ENCODE data around the gene KRTAP10-11. TPM values are rescaled to one million over a fixed set of nuclear protein-coding genes. Genes with fewer than 3 reads are reported as not detected.

The KRTAP10-11 gene
- total and polyA plus RNA-seq, 8 donors = not detected

DNA sequence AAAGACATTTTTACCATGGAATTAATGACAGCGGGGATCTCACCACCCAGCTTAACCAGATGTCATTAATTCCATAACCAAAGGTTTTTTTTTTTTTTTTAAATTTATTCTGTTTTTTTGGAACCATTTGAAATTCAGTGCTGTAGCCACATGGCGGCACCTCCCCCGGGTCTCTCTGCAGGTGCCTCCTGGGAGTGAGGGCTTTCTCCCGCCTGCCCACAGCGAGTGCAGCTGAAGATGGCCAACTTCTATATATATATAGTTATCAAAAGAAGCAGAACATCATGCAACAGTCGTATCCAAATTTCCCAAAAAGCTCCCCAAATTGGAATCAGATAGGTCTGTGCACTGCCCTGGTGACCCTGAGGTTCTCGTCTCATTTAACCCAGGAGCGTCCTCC, 30.7 kb upstream of the KRTAP10-11 start:
- Histone ChIP-seq H3K36me3 (no peaks in the 10 kb centered on the region), H3K27ac (no peak overlapping the region), H3K9me3 (peaks cover under 1 to 21% (median 14%) of the 10 kb centered on the region in 4 donors), H3K27me3 (peaks cover 0 to 49% (median 0%) of the 10 kb centered on the region in 3 donors), H3K4me3 (no peak overlapping the region), H3K4me1 (no peaks in the 10 kb centered on the region)
- DNase-seq = no peak
- intact Hi-C loops (cut with DNase I; ENCODE audit: low total_unique reads) = no loop called here
- WGBS, 5 donors = 70 to 83% (median 79%) methylated on average over 8 of the region's 8 CpGs
- TF ChIP-seq POLR2AphosphoS5 (IDR thresholded peaks at IDR 0.05) (no peak), EP300 (IDR thresholded peaks at IDR 0.05) (no peak), POLR2A (IDR thresholded peaks at IDR 0.05) (no peak)
- TF ChIP-seq, protein P1, sequence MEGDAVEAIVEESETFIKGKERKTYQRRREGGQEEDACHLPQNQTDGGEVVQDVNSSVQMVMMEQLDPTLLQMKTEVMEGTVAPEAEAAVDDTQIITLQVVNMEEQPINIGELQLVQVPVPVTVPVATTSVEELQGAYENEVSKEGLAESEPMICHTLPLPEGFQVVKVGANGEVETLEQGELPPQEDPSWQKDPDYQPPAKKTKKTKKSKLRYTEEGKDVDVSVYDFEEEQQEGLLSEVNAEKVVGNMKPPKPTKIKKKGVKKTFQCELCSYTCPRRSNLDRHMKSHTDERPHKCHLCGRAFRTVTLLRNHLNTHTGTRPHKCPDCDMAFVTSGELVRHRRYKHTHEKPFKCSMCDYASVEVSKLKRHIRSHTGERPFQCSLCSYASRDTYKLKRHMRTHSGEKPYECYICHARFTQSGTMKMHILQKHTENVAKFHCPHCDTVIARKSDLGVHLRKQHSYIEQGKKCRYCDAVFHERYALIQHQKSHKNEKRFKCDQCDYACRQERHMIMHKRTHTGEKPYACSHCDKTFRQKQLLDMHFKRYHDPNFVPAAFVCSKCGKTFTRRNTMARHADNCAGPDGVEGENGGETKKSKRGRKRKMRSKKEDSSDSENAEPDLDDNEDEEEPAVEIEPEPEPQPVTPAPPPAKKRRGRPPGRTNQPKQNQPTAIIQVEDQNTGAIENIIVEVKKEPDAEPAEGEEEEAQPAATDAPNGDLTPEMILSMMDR (IDR thresholded peaks at IDR 0.05) = no peak

DNA sequence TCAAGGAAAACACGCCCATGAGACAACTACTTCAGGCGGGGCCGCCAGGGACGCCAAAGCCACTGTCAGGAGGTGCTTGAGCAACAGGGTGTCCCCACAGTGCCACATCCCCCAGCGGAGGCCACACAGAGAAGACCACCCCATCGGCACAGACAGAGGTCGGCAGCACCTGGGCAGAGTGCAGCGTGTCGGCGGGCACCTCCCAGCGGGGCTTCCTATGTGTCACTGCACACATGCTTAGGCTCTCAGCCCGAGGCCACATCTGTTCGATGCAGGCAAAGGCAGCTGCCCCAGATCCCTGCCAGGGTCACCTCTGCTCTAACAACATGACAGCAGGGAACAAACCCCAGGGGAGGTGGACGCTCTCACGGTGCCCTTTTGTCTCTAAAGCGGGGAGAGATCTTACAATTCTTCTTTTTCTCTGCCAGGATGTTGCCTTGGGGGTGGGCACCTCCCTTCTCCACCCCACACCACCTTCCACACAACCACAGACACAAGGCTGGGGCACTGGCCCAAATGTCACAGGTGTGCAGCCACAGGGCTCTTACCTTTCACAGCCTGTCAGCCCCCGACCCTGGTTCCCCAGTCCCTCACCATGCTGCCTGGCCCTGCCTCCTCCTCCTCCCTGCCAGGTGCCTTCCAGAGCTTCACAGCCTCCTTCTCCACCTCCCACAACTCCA, 30.2 kb upstream of the KRTAP10-11 start:
- Histone ChIP-seq H3K9me3 (peaks cover 0 to 15% (median 10%) of the 10 kb centered on the region in 4 donors), H3K27me3 (peaks cover 0 to 49% (median 0%) of the 10 kb centered on the region in 3 donors), H3K36me3 (no peaks in the 10 kb centered on the region), H3K27ac (no peak overlapping the region), H3K4me3 (no peak overlapping the region), H3K4me1 (no peaks in the 10 kb centered on the region)
- intact Hi-C loops (cut with DNase I; ENCODE audit: low total_unique reads) = no loop called here
- DNase-seq = no peak
- WGBS, 5 donors = 71 to 83% (median 82%) methylated on average over 15 to 17 of the region's 17 CpGs
- TF ChIP-seq, protein P1 (IDR thresholded peaks at IDR 0.05) = no peak
- TF ChIP-seq POLR2A (IDR thresholded peaks at IDR 0.05) = no peak
- no peak for TF ChIP-seq EP300 (IDR thresholded peaks at IDR 0.05)
- TF ChIP-seq POLR2AphosphoS5 (IDR thresholded peaks at IDR 0.05) = no peak

DNA sequence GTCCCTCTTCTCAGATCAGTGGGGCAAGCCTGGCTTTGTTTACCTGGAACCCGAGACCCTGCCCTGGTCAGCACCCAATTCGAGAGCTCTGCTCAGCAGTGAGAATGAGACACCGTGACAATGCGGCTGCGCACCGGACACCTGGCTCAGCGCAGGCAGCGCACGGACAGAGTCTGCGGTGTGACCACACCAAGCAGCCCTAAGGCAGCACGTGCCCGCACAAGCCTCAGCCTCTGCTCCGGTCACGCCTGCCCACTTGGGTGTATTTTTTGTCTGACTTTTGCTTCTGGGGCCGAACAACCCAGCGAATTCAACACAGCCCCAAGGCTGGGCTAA, 29.7 kb upstream of the KRTAP10-11 start:
- peaks cover 0 to 11% (median 6%) of the 10 kb centered on the region in 4 donors for H3K9me3 ChIP-seq
- H3K4me1 ChIP-seq = no peaks in the 10 kb centered on the region
- no peak overlapping the region for H3K27ac ChIP-seq
- TF ChIP-seq POLR2A (IDR thresholded peaks at IDR 0.05) (no peak), EP300 (IDR thresholded peaks at IDR 0.05) (no peak), POLR2AphosphoS5 (IDR thresholded peaks at IDR 0.05) (no peak)
- TF ChIP-seq, protein P1 (IDR thresholded peaks at IDR 0.05) = no peak
- WGBS, 5 donors = 70 to 83% (median 78%) methylated on average over 8 to 16 of the region's 16 CpGs
- intact Hi-C loops (cut with DNase I; ENCODE audit: low total_unique reads) = no loop called here
- peaks cover 0 to 46% (median 0%) of the 10 kb centered on the region in 3 donors for H3K27me3 ChIP-seq
- no peak for DNase-seq
- no peaks in the 10 kb centered on the region for H3K36me3 ChIP-seq
- no peak overlapping the region for H3K4me3 ChIP-seq

DNA sequence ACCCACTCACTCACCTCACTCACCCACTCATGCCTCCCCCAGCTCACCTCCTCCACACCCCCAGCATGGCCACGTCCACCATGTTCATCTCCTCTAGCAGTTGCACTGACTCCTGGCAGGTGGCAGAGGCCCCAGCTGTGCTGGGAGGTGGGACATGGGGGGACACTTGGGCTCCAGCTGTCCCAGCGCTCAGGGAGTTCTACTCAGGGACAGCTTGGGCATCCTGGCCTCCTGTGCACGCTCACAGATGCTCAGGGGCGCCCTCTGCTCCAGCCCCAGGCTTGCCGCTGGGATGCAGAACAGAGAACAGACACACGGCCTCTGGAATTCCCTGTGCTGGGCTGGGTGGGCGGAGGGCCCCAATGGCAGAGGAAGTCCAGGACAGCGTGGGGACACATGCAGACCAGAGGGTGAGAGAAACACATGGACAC, 29.1 kb upstream of the KRTAP10-11 start:
- no peak for DNase-seq
- TF ChIP-seq POLR2AphosphoS5 (IDR thresholded peaks at IDR 0.05) (no peak), EP300 (IDR thresholded peaks at IDR 0.05) (no peak), POLR2A (IDR thresholded peaks at IDR 0.05) (no peak)
- TF ChIP-seq, protein P1 (IDR thresholded peaks at IDR 0.05) = no peak
- no peaks in the 10 kb centered on the region for H3K4me1 ChIP-seq
- H3K36me3 ChIP-seq = no peaks in the 10 kb centered on the region
- WGBS, 5 donors = 50 to 70% (median 61%) methylated on average over 4 to 8 of the region's 8 CpGs
- peaks cover 0 to 40% (median 0%) of the 10 kb centered on the region in 3 donors for H3K27me3 ChIP-seq
- no peak overlapping the region for H3K27ac ChIP-seq
- H3K4me3 ChIP-seq = no peak overlapping the region
- peaks cover 0 to 6% (median 2%) of the 10 kb centered on the region in 4 donors for H3K9me3 ChIP-seq
- intact Hi-C loops (cut with DNase I; ENCODE audit: low total_unique reads) = no loop called here
